ENCODE data around the gene THRAP3. TPM values are rescaled to one million over a fixed set of nuclear protein-coding genes. Genes with fewer than 3 reads are reported as not detected.

THRAP3 gene
- total and polyA plus RNA-seq, 2 of the 8 experiments (the other 6 are each of a cell fraction or from before 2014, with no cell fraction given), result 40.2 to 183 TPM

DNA sequence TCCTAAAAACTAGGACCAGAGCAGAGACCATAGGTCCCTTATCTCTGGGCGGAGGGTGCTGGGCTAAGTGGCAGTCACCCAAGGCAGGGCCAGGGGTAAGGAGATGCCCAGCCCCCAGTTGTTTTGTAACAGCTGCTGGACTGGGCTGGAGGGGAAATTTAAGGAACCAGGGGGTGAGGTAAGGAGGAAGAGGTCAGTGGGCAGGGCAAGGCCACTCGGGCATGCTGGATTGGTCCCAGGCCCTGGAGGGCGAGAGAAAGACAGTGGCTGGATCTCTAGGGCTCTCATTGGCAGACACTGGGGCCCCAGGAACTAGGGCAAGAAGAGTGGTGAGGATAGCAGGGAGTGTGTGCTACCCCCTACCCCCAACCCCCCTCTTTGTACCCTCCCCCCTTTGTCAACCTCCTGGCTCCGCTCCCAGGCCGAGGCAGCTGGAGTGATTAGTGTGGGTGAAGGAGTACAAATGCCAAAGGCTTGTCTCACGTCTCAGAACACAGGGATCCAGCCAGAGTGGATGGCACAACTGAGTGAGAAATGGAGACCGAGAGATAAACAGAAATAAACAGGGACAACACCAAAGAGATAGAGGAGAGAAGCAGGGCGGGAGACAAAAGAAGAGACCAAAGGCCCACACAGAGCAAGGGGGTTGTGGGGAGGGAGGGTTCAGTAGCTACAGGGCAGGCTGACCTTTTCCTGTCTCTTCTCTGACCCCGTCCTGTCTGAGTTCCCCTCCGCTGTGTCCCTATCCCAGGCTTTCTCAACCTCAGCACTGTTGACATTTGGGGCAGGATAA is 20.5 kb upstream of the THRAP3 start:
- no peak overlapping the region for H4K91ac ChIP-seq (replicated peaks; ENCODE audit: insufficient read length, low read length)
- no peak overlapping the region for H3K27ac ChIP-seq (ENCODE audit: low read depth, low read length)
- H2BK5ac ChIP-seq (ENCODE audit: low read depth, low read length), result no peak overlapping the region
- H3K9me3 ChIP-seq (ENCODE audit: insufficient read depth in 2 of 2, low read depth in 1 of 2, low read length in 1 of 2), result no peaks in the 10 kb centered on the region
- H2AFZ ChIP-seq (ENCODE audit: low read length), result peak overlapping the region; percentile 90
- no peak overlapping the region for H3K56ac ChIP-seq (replicated peaks; ENCODE audit: insufficient read length, low read depth, low read length)
- FAIRE-seq (no peak), DNase-seq (ENCODE audit: low read depth in 1 of 2, low spot score in 2 of 2) (peak in 1 of 2 experiments; percentile 54)
- H3K4me1 ChIP-seq (replicated peaks in 1 of 4; ENCODE audit: control insufficient read depth in 3 of 4, insufficient read depth in 4 of 4, low read length in 3 of 4), result peaks cover 0 to 10% (median 3%) of the 10 kb centered on the region in 4 experiments; a peak in 5 of 7 replicates
- no peak overlapping the region for H3K9ac ChIP-seq (replicated peaks in 1 of 4; ENCODE audit: extremely low read depth in 1 of 4, low read depth in 3 of 4, low read length in 3 of 4)
- H3K79me1 ChIP-seq (ENCODE audit: low read depth, low read length), result no peaks in the 10 kb centered on the region
- H4K5ac ChIP-seq (ENCODE audit: insufficient read length, low read depth, low read length), result no peak overlapping the region
- no peaks in the 10 kb centered on the region for H3K36me3 ChIP-seq (ENCODE audit: control insufficient read depth in 2 of 4, insufficient read depth in 4 of 4, low read length in 3 of 4)
- ChIA-PET CTCF (ENCODE audit: partially characterized antibody) (interaction anchor here (1.1 to 1.6 kb wide), 3 partner anchors 14 to 69 kb away, joined by 3 to 7 read pairs (median 4); no protein-coding TSS in a partner anchor), POLR2A (ENCODE audit: partially characterized antibody) (interaction anchor here (1.7 to 2.7 kb wide), 2 partner anchors 10 to 20 kb away, joined by 4 to 7 read pairs; partner anchors contain the start of gene THRAP3)
- no peaks in the 10 kb centered on the region for H3K27me3 ChIP-seq (replicated peaks in 1 of 4; ENCODE audit: control insufficient read depth in 3 of 4, extremely low read depth in 1 of 4, insufficient read depth in 3 of 4, low read length in 3 of 4)
- H2BK120ac ChIP-seq (replicated peaks; ENCODE audit: low read depth, low read length), result no peak overlapping the region
- H2BK12ac ChIP-seq (ENCODE audit: low read depth, low read length), result peak overlapping the region; percentile 43; the same call in 1 of the 2 replicates
- no peak overlapping the region; the same call in 1 of the 2 replicates for H4K8ac ChIP-seq (ENCODE audit: extremely low read depth, insufficient read depth, low read length)
- H2AK5ac ChIP-seq (ENCODE audit: low read depth, low read length), result no peak overlapping the region
- H3K18ac ChIP-seq (ENCODE audit: extremely low read depth, low read length), result 0 out of 2 replicates have a peak overlapping the region, but pooled peaks have one; percentile 9
- H3K14ac ChIP-seq (ENCODE audit: insufficient read length), result no peak overlapping the region
- H3K79me2 ChIP-seq (ENCODE audit: control insufficient read depth in 1 of 2, insufficient read depth in 2 of 2, low read length in 2 of 2), result no peaks in the 10 kb centered on the region
- H2BK20ac ChIP-seq (ENCODE audit: low read length), result no peak overlapping the region
- H2BK15ac ChIP-seq (ENCODE audit: low read length), result no peak overlapping the region
- no peak overlapping the region for H3K4me2 ChIP-seq (ENCODE audit: insufficient read depth in 1 of 2, low read depth in 2 of 2, low read length in 2 of 2)
- H3K4ac ChIP-seq (replicated peaks; ENCODE audit: insufficient read length, low read depth, low read length), result no peak overlapping the region
- TF ChIP-seq KDM1A (IDR thresholded peaks at IDR 0.05; ENCODE audit: borderline replicate concordance, low read length) (no peak), SRF (IDR thresholded peaks at IDR 0.05; ENCODE audit: low read depth, low read length) (no peak)
- 78% methylated on average over 10 of the region's 10 CpGs; no CpG with 5 or more reads in 1 of the 2 experiments for WGBS, 2 experiments (ENCODE audit: extremely low coverage in 1 of 2, insufficient coverage in 1 of 2, insufficient read length in 1 of 2, insufficient replicate concordance in 2 of 2, low coverage in 1 of 2, low lambda C conversion rate in 2 of 2, missing lambda C conversion rate in 1 of 2)
- no peaks in the 10 kb centered on the region for H4K20me1 ChIP-seq (replicated peaks in 1 of 2; ENCODE audit: control insufficient read depth in 1 of 2, insufficient read depth in 2 of 2, low read length in 2 of 2)
- no peaks in the 10 kb centered on the region for H3K23me2 ChIP-seq (ENCODE audit: low read depth, low read length)
- H3K23ac ChIP-seq (ENCODE audit: insufficient read length), result no peak overlapping the region
- H3K4me3 ChIP-seq (ENCODE audit: extremely low read depth in 1 of 4, insufficient read depth in 2 of 4, low read depth in 3 of 4, low read length in 4 of 4), result no peak overlapping the region

Data from H1 (cell line).